NCI-H146 treated with DMSO at 0.1 percent for 48 hours (cell line): Measurements from ENCODE around the gene SRGAP2C.
"Not testable (repeated sequence)": the region's sequence is repeated elsewhere in the genome, so short reads cannot be mapped to it uniquely, and the experiment has no call there.

Experiments
- DNase-seq: peaks from one replicate; lab custom pipeline; 2025; ENCODE audit not compliant: unreplicated experiment; lab: John Stamatoyannopoulos, UW

SRGAP2C gene

GRCh38 chr1:121414905-121415304, 230.1 kb downstream of the SRGAP2C start:
- no peak for DNase-seq

GRCh38 chr1:121417325-121417923, 232.6 kb downstream of the SRGAP2C start:
- DNase-seq = no peak

- DNase-seq = no peak
Measured at GRCh38 chr1:121418369-121419049, 233.7 kb downstream of the SRGAP2C start.

- not testable (repeated sequence) for DNase-seq
Measured at GRCh38 chr1:121419050-121419615, 234.4 kb downstream of the SRGAP2C start.

- not testable (repeated sequence) for DNase-seq
Measured at GRCh38 chr1:121421490-121421889, 236.7 kb downstream of the SRGAP2C start.

- DNase-seq = not testable (repeated sequence)
Measured at GRCh38 chr1:121423956-121424355, 239.2 kb downstream of the SRGAP2C start.

- not testable (repeated sequence) for DNase-seq
Measured at GRCh38 chr1:121433517-121433916, 248.7 kb downstream of the SRGAP2C start.

GRCh38 chr1:121438862-121439261, 254.1 kb downstream of the SRGAP2C start:
- DNase-seq = not testable (repeated sequence)

GRCh38 chr1:121440993-121441392, 256.2 kb downstream of the SRGAP2C start:
- no peak for DNase-seq
